NCI-H1694 treated with DMSO at 0.1 percent for 48 hours (cell line): ENCODE data around the gene SP2.

ENCODE experiments used
- DNase-seq: peaks from one replicate; lab custom pipeline; 2025; lab: John Stamatoyannopoulos, UW

SP2 gene

GRCh38 chr17:47870056-47870455 is 26.0 kb upstream of the SP2 start:
- no peak for DNase-seq

- DNase-seq: no peak
Observed at GRCh38 chr17:47871048-47871447, 25.0 kb upstream of the SP2 start.

- DNase-seq: no peak
Observed at GRCh38 chr17:47872019-47872650, 23.9 kb upstream of the SP2 start.

DNA sequence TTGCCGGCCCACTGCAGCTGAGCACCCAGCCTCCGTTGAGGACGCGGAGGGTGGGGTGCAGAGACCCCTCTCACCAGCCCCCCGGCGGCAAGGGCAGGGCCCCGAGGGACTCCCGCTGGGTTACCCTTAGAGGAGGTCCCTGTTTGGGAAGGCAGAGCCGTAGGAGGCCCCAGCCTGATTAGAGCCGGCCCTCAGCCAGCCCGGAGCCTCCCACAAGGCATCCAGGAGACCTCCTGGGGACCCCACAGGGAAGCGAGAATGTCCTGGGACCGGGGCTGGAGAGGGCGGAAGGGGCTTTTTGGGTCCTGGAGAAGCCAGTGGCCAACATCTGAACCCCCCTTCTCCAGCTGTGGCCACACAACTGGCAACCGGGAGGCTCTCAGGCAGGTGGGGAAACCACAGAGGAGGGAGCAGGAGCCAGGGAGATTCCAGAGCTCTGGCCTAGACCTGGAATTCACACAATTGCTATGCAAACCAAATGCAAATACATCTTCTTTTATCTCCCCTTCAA is 23.3 kb upstream of the SP2 start:
- no peak for DNase-seq

DNA sequence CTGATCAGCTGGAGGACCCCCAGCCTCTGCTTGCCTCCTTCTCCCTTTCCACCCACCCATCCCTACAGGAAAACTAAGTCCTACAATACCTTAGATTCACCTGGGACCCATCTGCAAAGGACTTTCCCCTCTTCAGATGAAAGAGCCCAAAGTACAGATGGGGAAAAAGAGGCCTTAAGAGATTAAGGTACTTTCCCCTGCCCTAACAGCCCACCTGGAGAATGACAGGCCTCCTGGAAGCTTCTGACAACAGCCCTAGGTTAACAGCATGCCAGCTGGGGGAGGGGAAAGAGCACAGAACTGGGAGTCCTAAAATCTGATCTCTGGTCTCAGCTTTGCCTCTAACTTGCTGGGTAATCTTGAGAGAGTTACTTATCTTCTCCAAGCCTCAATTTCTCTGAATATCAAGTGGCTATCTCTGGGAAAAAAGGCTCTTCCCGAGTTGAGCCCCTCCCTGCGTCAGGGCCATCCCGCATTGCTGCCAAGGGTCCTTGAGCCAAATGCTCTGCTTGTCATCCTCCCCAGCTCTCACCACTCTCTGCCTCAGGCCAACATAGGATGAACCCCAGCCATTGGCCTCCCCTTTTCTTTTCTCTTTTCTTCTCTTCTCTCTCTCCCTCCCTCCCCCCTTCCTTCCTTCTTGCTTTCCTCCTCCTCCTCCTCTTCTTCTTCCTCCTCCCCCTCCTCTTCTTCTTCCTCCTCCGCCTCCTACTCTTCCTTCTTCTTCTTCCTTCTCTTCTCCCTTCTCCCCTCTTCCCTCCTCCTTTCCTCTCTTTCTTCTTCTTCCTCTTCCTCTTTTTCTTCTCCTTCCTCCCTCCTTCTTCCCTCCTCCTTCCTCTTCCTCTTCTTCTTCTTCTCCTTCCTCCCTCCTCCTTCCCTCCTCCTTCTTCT is 22.6 kb upstream of the SP2 start:
- DNase-seq: no peak

- DNase-seq: no peak
Observed at GRCh38 chr17:47875011-47875985, 20.7 kb upstream of the SP2 start.

DNA sequence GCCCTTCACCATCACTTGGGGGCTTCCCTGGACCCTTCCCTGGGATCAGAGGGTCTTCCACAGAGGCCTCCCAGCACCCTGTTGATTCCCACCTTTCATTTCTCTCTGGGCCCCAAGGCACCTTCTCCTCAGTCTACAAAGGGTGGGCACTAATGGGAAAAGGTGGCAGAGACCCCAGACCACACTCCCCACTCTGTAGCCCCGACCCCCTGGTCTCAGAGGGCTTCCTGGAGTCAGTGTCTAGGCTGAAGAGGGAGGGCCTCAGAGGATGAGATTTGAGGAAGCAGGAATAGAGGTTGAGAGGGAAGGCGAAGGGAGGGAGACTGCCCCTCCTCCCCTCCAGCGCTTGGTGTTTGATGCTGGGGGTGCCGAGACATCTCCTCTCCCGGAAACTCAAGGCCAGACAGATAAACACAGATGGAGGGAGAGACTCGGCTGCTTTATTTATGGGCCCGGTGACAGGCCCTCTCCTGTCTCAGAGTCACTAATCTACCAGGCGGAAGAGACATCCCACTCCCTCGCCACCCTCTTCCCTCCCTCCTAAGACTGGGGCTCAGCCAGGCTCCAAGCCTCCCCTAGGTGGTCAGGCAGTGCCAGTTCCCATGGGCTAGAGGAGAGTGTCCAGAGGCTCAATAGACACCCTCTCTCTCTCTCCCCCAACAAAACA is 18.5 kb upstream of the SP2 start:
- no peak for DNase-seq

DNA sequence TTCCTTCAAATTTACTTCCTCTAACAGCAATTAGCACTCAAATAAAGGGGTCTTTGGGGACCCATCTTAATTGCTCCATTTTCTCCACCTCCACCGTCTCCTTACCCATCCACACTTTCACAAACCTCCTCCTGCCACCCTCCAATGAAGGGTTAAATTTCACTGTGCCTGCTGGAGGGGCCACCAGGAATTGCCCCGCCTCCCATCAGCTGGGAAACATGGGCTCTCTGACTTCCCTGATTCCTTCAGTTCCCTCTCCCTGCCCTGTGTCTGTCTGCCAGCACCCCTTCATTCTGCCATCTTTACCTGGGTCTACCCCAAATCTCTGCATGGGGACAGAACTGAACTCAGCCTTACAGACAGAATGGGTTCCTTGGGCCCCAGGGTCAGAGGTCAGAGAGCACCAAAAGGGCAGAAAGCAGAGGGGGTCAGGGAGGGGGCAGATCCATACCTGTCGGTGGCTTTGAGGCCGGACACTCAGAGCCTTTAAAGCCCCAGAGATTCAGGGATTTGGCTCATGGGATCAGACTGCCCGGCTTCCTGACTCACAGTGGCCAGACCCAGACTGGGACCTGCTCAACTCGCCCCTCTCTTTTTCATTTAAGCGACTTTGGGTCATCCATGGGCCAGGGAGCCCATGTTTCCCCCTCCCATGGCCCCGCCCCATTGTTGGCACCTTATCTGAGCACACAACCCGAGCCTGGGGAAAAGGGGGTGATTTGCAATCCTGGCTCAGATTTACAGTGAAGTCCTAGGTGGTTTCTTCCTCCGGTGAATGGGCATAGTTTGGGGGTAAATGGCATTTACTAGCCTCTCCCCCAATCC is 17.6 kb upstream of the SP2 start:
- no peak for DNase-seq

GRCh38 chr17:47879028-47879585 is 16.9 kb upstream of the SP2 start:
- DNase-seq: no peak

DNA sequence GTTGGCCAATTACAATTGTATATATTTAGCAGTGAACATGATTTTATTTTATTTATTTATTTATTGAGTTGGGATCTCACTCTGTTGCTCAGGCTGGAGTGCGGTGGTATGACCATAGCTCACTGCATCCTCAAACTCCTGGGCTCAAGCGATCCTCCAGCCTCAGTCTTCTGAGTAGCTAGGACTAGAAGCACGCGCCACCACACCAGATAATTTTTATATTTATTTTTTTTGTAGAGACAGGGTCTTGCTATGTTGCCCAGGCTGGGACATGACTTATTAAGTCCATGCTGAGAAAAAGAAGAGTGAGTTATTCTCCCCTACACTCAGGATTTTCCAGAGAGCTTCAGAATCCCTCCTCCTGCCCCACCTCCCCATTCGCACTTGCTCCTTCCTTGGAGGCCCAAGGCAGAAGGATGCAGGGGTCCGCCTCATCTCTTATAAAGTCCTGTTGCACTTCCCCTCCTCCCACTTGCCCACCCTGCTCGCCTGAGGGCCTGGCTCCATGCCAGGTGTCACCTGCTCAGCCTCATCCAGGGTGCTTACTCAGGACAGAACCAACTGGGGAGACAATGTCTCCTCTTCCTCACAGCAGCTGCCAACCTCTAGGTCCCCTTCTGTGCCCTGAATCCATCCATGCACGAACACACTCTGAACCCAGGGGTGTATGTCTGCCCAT is 16.1 kb upstream of the SP2 start:
- no peak for DNase-seq

- no peak for DNase-seq
Observed at GRCh38 chr17:47882247-47882646, 13.8 kb upstream of the SP2 start.

- DNase-seq: no peak
Observed at GRCh38 chr17:47882695-47883588, 13.1 kb upstream of the SP2 start.

- no peak for DNase-seq
Observed at GRCh38 chr17:47883589-47884426, 12.2 kb upstream of the SP2 start.

- no peak for DNase-seq
Observed at GRCh38 chr17:47884427-47884740, 11.7 kb upstream of the SP2 start.

- DNase-seq: no peak
Observed at GRCh38 chr17:47884905-47885730, 10.9 kb upstream of the SP2 start.

DNA sequence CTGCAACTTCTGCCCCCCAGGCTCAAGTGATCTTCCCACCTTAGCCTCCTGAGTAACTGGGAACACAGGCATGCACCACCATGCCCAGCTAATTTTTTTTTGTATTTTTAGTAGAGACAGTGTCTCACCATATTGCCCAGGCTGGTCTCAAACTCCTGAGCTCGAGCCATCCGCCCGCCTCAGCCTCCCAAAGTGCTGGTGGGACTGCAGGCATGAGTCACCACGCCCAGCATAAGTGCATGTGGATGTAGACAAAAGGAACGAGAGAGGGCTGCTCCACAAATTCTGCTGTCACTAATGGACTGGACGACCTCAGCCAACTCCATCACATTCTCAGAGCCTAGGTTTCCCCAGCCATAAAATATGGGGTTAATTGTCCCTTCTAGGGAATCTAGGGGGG is 7.7 kb upstream of the SP2 start:
- no peak for DNase-seq
